ENCODE measurements around the gene AIM2. TPM values are rescaled to one million over a fixed set of nuclear protein-coding genes. Genes with fewer than 3 reads are reported as not detected.

Gene AIM2
- polyA plus RNA-seq, 3 donors: 6.1 to 9.8 (median 9.0) TPM

DNA sequence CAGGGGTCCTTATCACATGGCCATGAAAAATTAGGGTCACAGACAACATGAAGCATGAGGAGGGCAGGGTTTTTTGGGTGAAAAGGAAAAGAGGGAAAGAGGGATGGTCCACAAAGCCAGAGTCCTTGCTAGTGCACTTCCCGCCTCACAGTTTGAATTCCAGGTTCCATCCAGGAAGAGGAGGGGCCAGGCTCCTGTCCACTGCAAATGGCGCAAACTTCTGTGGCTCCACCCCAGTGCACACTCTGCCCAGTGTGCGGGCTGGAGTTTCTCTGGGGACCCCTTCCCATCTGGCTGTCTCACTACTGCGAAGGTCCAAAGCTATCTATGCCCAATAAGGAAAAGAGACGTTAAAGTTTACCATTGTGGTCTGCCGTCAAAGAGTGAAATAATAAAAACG lies 17.8 kb downstream of the AIM2 start:
- Mint-ChIP-seq H3K4me1 (peaks cover 51% of the 10 kb centered on the region), H3K4me3 (no peak overlapping the region)
- H3K36me3 ChIP-seq (replicated peaks in 1 of 2; ENCODE audit: control insufficient read depth in 1 of 2, insufficient read depth in 2 of 2, low read length in 2 of 2): peaks cover 24 to 49% of the 10 kb centered on the region in 2 donors

DNA sequence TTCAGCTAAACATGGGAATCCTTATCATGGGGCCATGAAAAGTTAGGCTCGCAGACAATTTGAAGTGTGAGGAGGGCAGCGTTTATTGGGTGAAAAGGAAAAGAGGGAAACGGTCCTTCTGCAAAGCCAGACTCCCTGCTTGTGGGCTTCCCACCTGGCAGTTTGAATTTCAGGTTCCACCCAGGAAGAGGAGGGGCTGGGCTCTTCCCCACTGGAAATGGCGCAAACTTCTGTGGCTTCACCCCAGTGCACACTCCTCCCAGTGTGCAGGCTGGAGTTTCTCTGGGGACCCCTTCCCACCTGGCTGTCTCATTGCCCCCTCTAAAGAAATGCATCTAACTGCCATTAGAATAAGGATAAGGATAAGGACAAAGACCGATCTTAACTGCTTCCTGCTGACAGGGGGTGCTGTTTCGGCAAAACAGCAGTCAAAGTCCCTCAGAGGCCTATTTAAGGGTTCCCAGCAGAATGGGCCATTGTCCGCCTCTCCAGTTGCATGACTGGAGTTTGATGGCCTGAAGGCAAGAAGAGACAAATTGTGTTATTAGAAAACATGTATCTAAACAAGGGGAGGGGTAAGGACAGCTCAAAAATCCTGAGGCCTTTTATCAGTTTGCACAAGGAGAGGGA lies 20.4 kb downstream of the AIM2 start:
- DNase-seq: no peak
- peaks cover 49 to 61% of the 10 kb centered on the region in 2 donors for H3K36me3 ChIP-seq (replicated peaks in 1 of 2; ENCODE audit: control insufficient read depth in 1 of 2, insufficient read depth in 2 of 2, low read length in 2 of 2)
- peak overlapping the region in 1 of 3 experiments; percentile 23 for H3K4me3 ChIP-seq (replicated peaks in 1 of 3; ENCODE audit: low read depth in 2 of 3, low read length in 3 of 3)
- H3K4me3 Mint-ChIP-seq: peak overlapping the region in 1 of 2 donors; percentile 44
- WGBS (ENCODE audit: insufficient coverage): 63% methylated on average over 5 of the region's 7 CpGs
- H3K36me3 Mint-ChIP-seq: peaks cover 63 to 71% of the 10 kb centered on the region in 2 donors
- peak overlapping the region; percentile 33 for H3K4me2 ChIP-seq (replicated peaks; ENCODE audit: extremely low read depth, low read length, poor library complexity, severe bottlenecking)
- H3K27ac ChIP-seq (ENCODE audit: low read depth in 1 of 2, low read length in 2 of 2): peak overlapping the region; percentile 15 to 69
- peaks cover 39% of the 10 kb centered on the region for H4K20me1 ChIP-seq (ENCODE audit: insufficient read depth, low read length)
- TF ChIP-seq CTCF (IDR thresholded peaks at IDR 0.05): no peak
- peak overlapping the region; percentile 18 to 82 (median 69) for H3K27ac Mint-ChIP-seq
- peaks cover 0 to 2% (median 0%) of the 10 kb centered on the region in 7 donors for H3K9me3 Mint-ChIP-seq
- H3K79me2 ChIP-seq (ENCODE audit: insufficient read depth, low read length): peaks cover 10% of the 10 kb centered on the region
- H3K27me3 ChIP-seq (ENCODE audit: control insufficient read depth in 2 of 2, insufficient read depth in 2 of 2, low read length in 2 of 2): no peaks in the 10 kb centered on the region
- no peaks in the 10 kb centered on the region for H3K9me3 ChIP-seq (replicated peaks in 1 of 2; ENCODE audit: control insufficient read depth in 1 of 2, insufficient read depth in 1 of 2, low read length in 2 of 2)
- H3K27me3 Mint-ChIP-seq (ENCODE audit: low read depth in 3 of 3): no peaks in the 10 kb centered on the region
- H3K4me1 ChIP-seq (ENCODE audit: control insufficient read depth in 1 of 2, insufficient read depth in 2 of 2, low read length in 2 of 2): peaks cover 49 to 60% of the 10 kb centered on the region in 2 donors
- H3K4me1 Mint-ChIP-seq: peaks cover 60% of the 10 kb centered on the region
- no peak overlapping the region for H3K9ac ChIP-seq (ENCODE audit: insufficient read depth, low read length, poor library complexity, severe bottlenecking)
- intact Hi-C loops (cut with micrococcal nuclease): loop anchor here in 1 of 2 donors (5.0 kb wide), 1 partner anchor 39 kb away; no protein-coding TSS in a partner anchor
- H2AFZ ChIP-seq (ENCODE audit: insufficient read depth, low read depth, low read length, poor library complexity, severe bottlenecking): no peak overlapping the region

More for the DNA sequence above, 17.8 kb downstream of the AIM2 start:
- Histone ChIP-seq H4K20me1 (ENCODE audit: insufficient read depth, low read length) (peaks cover 20% of the 10 kb centered on the region), H3K4me3 (replicated peaks in 1 of 3; ENCODE audit: low read depth in 2 of 3, low read length in 3 of 3) (no peak overlapping the region), H3K4me1 (ENCODE audit: control insufficient read depth in 1 of 2, insufficient read depth in 2 of 2, low read length in 2 of 2) (peaks cover 47 to 58% of the 10 kb centered on the region in 2 donors), H3K79me2 (ENCODE audit: insufficient read depth, low read length) (no peaks in the 10 kb centered on the region), H3K27ac (ENCODE audit: low read depth in 1 of 2, low read length in 2 of 2) (no peak overlapping the region), H2AFZ (ENCODE audit: insufficient read depth, low read depth, low read length, poor library complexity, severe bottlenecking) (no peak overlapping the region), H3K9ac (ENCODE audit: insufficient read depth, low read length, poor library complexity, severe bottlenecking) (no peak overlapping the region), H3K27me3 (ENCODE audit: control insufficient read depth in 2 of 2, insufficient read depth in 2 of 2, low read length in 2 of 2) (no peaks in the 10 kb centered on the region), H3K4me2 (replicated peaks; ENCODE audit: extremely low read depth, low read length, poor library complexity, severe bottlenecking) (no peak overlapping the region), H3K9me3 (replicated peaks in 1 of 2; ENCODE audit: control insufficient read depth in 1 of 2, insufficient read depth in 1 of 2, low read length in 2 of 2) (no peaks in the 10 kb centered on the region)
- TF ChIP-seq CTCF (IDR thresholded peaks at IDR 0.05): no peak
- intact Hi-C loops (cut with micrococcal nuclease): loop anchor here in 1 of 2 donors (5.0 kb wide), 1 partner anchor 41 kb away; no protein-coding TSS in a partner anchor
- peak overlapping the region in 2 of 7 donors; percentile 4 to 31 for H3K27ac Mint-ChIP-seq
- H3K9me3 Mint-ChIP-seq: peaks cover 0 to 3% (median 0%) of the 10 kb centered on the region in 7 donors
- 100% methylated on average over 1 of the region's 7 CpGs for WGBS (ENCODE audit: insufficient coverage)
- peaks cover 59 to 63% of the 10 kb centered on the region in 2 donors for H3K36me3 Mint-ChIP-seq
- DNase-seq: no peak
- no peaks in the 10 kb centered on the region for H3K27me3 Mint-ChIP-seq (ENCODE audit: low read depth in 3 of 3)

Measured in CD14-positive monocyte (primary cell).